Activated CD8-positive, alpha-beta memory T cell treated with anti-CD3 and anti-CD28 coated beads, Interleukin-2, amount 50 U/mL, for 48 hours (primary cell): ENCODE measurements around the gene NDFIP2.

Source experiments
- DNase-seq: peaks from one replicate; pipeline ENCODE4 v3.0.0-alpha.2; 2020

NDFIP2 gene

GRCh38 chr13:79459906-79460305, 21.0 kb upstream of the NDFIP2 start:
- no peak for DNase-seq

GRCh38 chr13:79462895-79463294, 18.1 kb upstream of the NDFIP2 start:
- no peak for DNase-seq

GRCh38 chr13:79463604-79464003, 17.4 kb upstream of the NDFIP2 start:
- DNase-seq: no peak

GRCh38 chr13:79466872-79467271, 14.1 kb upstream of the NDFIP2 start:
- no peak for DNase-seq

GRCh38 chr13:79468402-79468801, 12.6 kb upstream of the NDFIP2 start:
- DNase-seq: no peak

- no peak for DNase-seq
These were observed 12.1 kb upstream of the NDFIP2 start for GRCh38 chr13:79468819-79469218.

GRCh38 chr13:79469608-79470007, 11.3 kb upstream of the NDFIP2 start:
- DNase-seq: no peak

- DNase-seq: no peak
These were observed 10.3 kb upstream of the NDFIP2 start for GRCh38 chr13:79470666-79471065.

GRCh38 chr13:79475569-79475968, 5.4 kb upstream of the NDFIP2 start:
- no peak for DNase-seq

- no peak for DNase-seq
These were observed 3.0 kb upstream of the NDFIP2 start for GRCh38 chr13:79477968-79478367.

GRCh38 chr13:79479882-79480281, 1.1 kb upstream of the NDFIP2 start:
- no peak for DNase-seq

- peak; percentile 84 for DNase-seq
These were observed 714 bp downstream of the NDFIP2 start for GRCh38 chr13:79481685-79482052.

GRCh38 chr13:79482281-79482970, 1.5 kb downstream of the NDFIP2 start:
- DNase-seq: no peak

GRCh38 chr13:79483086-79483706, 2.2 kb downstream of the NDFIP2 start:
- no peak for DNase-seq

- DNase-seq: no peak
These were observed 4.3 kb downstream of the NDFIP2 start for GRCh38 chr13:79485014-79485811.

GRCh38 chr13:79486433-79487188, 5.7 kb downstream of the NDFIP2 start:
- no peak for DNase-seq

GRCh38 chr13:79490326-79490725, 9.4 kb downstream of the NDFIP2 start:
- no peak for DNase-seq

- no peak for DNase-seq
These were observed 9.9 kb downstream of the NDFIP2 start for GRCh38 chr13:79490824-79491223.

GRCh38 chr13:79491715-79492114, 10.8 kb downstream of the NDFIP2 start:
- no peak for DNase-seq

- DNase-seq: no peak
These were observed 11.4 kb downstream of the NDFIP2 start for GRCh38 chr13:79492313-79492798.

GRCh38 chr13:79492918-79493594, 12.1 kb downstream of the NDFIP2 start:
- DNase-seq: no peak

GRCh38 chr13:79496188-79496587, 15.2 kb downstream of the NDFIP2 start:
- no peak for DNase-seq

- no peak for DNase-seq
These were observed 16.1 kb downstream of the NDFIP2 start for GRCh38 chr13:79497064-79497463.
